DMS 273 (cell line): ENCODE data around the gene PRKCE.

Source experiments
- DNase-seq: peaks from one replicate; lab custom pipeline; 2025; ENCODE audit not compliant: unreplicated experiment; lab: John Stamatoyannopoulos, UW

The PRKCE gene

GRCh38 chr2:46026431-46026830 lies 375.0 kb downstream of the PRKCE start:
- no peak for DNase-seq

GRCh38 chr2:46029332-46029811 lies 377.9 kb downstream of the PRKCE start:
- DNase-seq: no peak

- no peak for DNase-seq
These were observed 378.9 kb downstream of the PRKCE start for GRCh38 chr2:46030330-46030729.

- no peak for DNase-seq
These were observed 380.8 kb downstream of the PRKCE start for GRCh38 chr2:46032161-46032813.

GRCh38 chr2:46032996-46033395 lies 381.5 kb downstream of the PRKCE start:
- DNase-seq: no peak

GRCh38 chr2:46034535-46034934 lies 383.1 kb downstream of the PRKCE start:
- DNase-seq: no peak

- DNase-seq: no peak
These were observed 385.5 kb downstream of the PRKCE start for GRCh38 chr2:46036929-46037328.

GRCh38 chr2:46039543-46040303 lies 388.2 kb downstream of the PRKCE start:
- no peak for DNase-seq

- no peak for DNase-seq
These were observed 389.2 kb downstream of the PRKCE start for GRCh38 chr2:46040563-46041155.

- no peak for DNase-seq
These were observed 390.0 kb downstream of the PRKCE start for GRCh38 chr2:46041434-46041833.

- DNase-seq: no peak
These were observed 390.7 kb downstream of the PRKCE start for GRCh38 chr2:46042207-46042637.

- DNase-seq: no peak
These were observed 391.2 kb downstream of the PRKCE start for GRCh38 chr2:46042711-46043110.

GRCh38 chr2:46045888-46046287 lies 394.4 kb downstream of the PRKCE start:
- no peak for DNase-seq

- no peak for DNase-seq
These were observed 395.8 kb downstream of the PRKCE start for GRCh38 chr2:46047290-46047689.

GRCh38 chr2:46048693-46049092 lies 397.2 kb downstream of the PRKCE start:
- DNase-seq: no peak

GRCh38 chr2:46050027-46050426 lies 398.6 kb downstream of the PRKCE start:
- no peak for DNase-seq

GRCh38 chr2:46050489-46050888 lies 399.0 kb downstream of the PRKCE start:
- no peak for DNase-seq

GRCh38 chr2:46051085-46051484 lies 399.6 kb downstream of the PRKCE start:
- DNase-seq: no peak

GRCh38 chr2:46053564-46053963 lies 402.1 kb downstream of the PRKCE start:
- no peak for DNase-seq

GRCh38 chr2:46056541-46056940 lies 405.1 kb downstream of the PRKCE start:
- no peak for DNase-seq

- no peak for DNase-seq
These were observed 406.7 kb downstream of the PRKCE start for GRCh38 chr2:46058140-46058539.
